GM12878 (cell line): ENCODE data around the gene MCC. TPM values are rescaled to one million over a fixed set of nuclear protein-coding genes. Genes with fewer than 3 reads are reported as not detected.

Experiments used
- ATAC-seq: fragments of 200-7000 bp; cut with Tn5 transposase; 3 replicates; pipeline ENCODE4 v1.9.1; 2020; ENCODE audit warnings: mild to moderate bottlenecking, moderate library complexity
- BruUV-seq: library from RNA; stranded (reverse); fragments of 400-500 nt; replicated peaks from 2 replicates; lab custom pipeline; 2021; lab: Mats Ljungman, UMichigan
- CTCF ChIA-PET: fragments of 300-600 bp; sonication (Branson Sonifier 250); formaldehyde crosslinking; extraction: SDS; loops from one replicate; lab custom pipeline; 2021; ENCODE audit warnings: inconsistent platforms; lab: Yijun Ruan, JAX
- POLR2A ChIA-PET: fragments of 350-600 bp; formaldehyde crosslinking; extraction: SDS; loops from one replicate; lab custom pipeline; 2021; ENCODE audit warnings: inconsistent platforms; lab: Charles Lee
- RAD21 ChIA-PET: fragments of 300-600 bp; sonication (Branson Sonifier 250); formaldehyde crosslinking; loops from one replicate; lab custom pipeline; 2023; ENCODE audit warnings: antibody characterized with exemption; ENCODE audit not compliant: unreplicated experiment; lab: Charles Lee
- SMC1A ChIA-PET: fragments of 300-600 bp; sonication (Branson Sonifier 250); formaldehyde crosslinking; loops from one replicate; lab custom pipeline; 2023; ENCODE audit not compliant: unreplicated experiment, uncharacterized antibody; lab: Charles Lee
- DNase-seq: peaks from one replicate; pipeline ENCODE4 v3.0.0-alpha.2; 2011; ENCODE audit warnings: low read depth, low spot score
- FAIRE-seq: peaks from 3 replicates; lab custom pipeline; 2011; peaks lifted over from hg19 to GRCh38; lab: Jason Lieb, UNC
- H2AFZ ChIP-seq: 2 replicates; pipeline ENCODE4 v1.6.0; 2011; ENCODE audit warnings: low read depth, low read length, control low read depth; ENCODE audit not compliant: control insufficient read depth
- H3K27ac ChIP-seq: 2 replicates; pipeline ENCODE4 v1.5.1; 2011; ENCODE audit warnings: control low read depth; ENCODE audit not compliant: control insufficient read depth, insufficient read depth
- H3K27me3 ChIP-seq, 2 experiments: replicated peaks in 1 of 2; 2 replicates each; pipeline versions ENCODE4 v1.6.0 to v1.6.1; 2011; ENCODE audit warnings: low read length in 1 of 2; ENCODE audit not compliant: control insufficient read depth in 2 of 2, insufficient read depth in 2 of 2
- H3K36me3 ChIP-seq, 2 experiments: 2 replicates each; pipeline ENCODE4 v1.5.1; 2011; ENCODE audit warnings: low read length in 1 of 2; ENCODE audit not compliant: control insufficient read depth in 2 of 2, insufficient read depth in 2 of 2
- H3K4me1 ChIP-seq: 2 replicates; pipeline ENCODE4 v1.6.1; 2011; ENCODE audit warnings: mild to moderate bottlenecking, low read length, moderate library complexity, mixed read lengths; ENCODE audit not compliant: control insufficient read depth, insufficient read depth
- H3K4me2 ChIP-seq: 2 replicates; pipeline ENCODE4 v1.6.0; 2011; ENCODE audit warnings: control low read depth; ENCODE audit not compliant: control insufficient read depth, insufficient read depth
- H3K4me3 ChIP-seq: fragments of 200-600 bp; sonication (generic); 2 replicates; pipeline ENCODE4 v1.5.1; 2016
- H3K79me2 ChIP-seq: 2 replicates; pipeline ENCODE4 v1.6.0; 2011; ENCODE audit warnings: low read length; ENCODE audit not compliant: control insufficient read depth, insufficient read depth
- H3K9ac ChIP-seq: 2 replicates; pipeline ENCODE4 v1.8.0; 2011; ENCODE audit warnings: low read length, control low read depth, mixed read lengths; ENCODE audit not compliant: control insufficient read depth, insufficient read depth
- H3K9me3 ChIP-seq: replicated peaks from 3 replicates; pipeline ENCODE4 v1.5.1; 2011; ENCODE audit warnings: mild to moderate bottlenecking, low read length; ENCODE audit not compliant: control insufficient read depth, insufficient read depth
- H4K20me1 ChIP-seq: 2 replicates; pipeline ENCODE4 v1.6.0; 2011; ENCODE audit not compliant: control insufficient read depth, insufficient read depth
- ATF2 ChIP-seq: IDR thresholded peaks from 2 replicates; pipeline ENCODE4 v1.6.1; 2012; ENCODE audit warnings: low read length, inconsistent platforms
- BCL11A ChIP-seq: IDR thresholded peaks from 2 replicates; pipeline ENCODE4 v1.6.1; 2011; ENCODE audit warnings: low read depth, low read length
- BHLHE40 ChIP-seq, 2 experiments: fragments of 450-650 bp in 1 of 2; IDR thresholded peaks; 2 replicates each; pipeline ENCODE4 v1.6.1; 2011 to 2017; ENCODE audit warnings: low read depth in 2 of 2, borderline replicate concordance in 1 of 2, improper control_type of control experiment in 1 of 2, low read length in 1 of 2, mild to moderate bottlenecking in 1 of 2
- CBX5 ChIP-seq: sonication (generic); IDR thresholded peaks from 2 replicates; pipeline ENCODE4 v1.6.1; 2016; ENCODE audit warnings: low read depth, moderate library complexity, mild to moderate bottlenecking, inconsistent platforms
- CREB1 ChIP-seq: IDR thresholded peaks from 2 replicates; pipeline ENCODE4 v1.6.1; 2012; ENCODE audit warnings: low read depth, mild to moderate bottlenecking, inconsistent platforms
- FOXM1 ChIP-seq: IDR thresholded peaks from 2 replicates; pipeline ENCODE4 v1.6.1; 2012; ENCODE audit warnings: low read depth, mild to moderate bottlenecking, inconsistent platforms, low read length, moderate library complexity
- MTA2 ChIP-seq: fragments of 450-650 bp; IDR thresholded peaks from 2 replicates; pipeline ENCODE4 v1.6.1; 2016; ENCODE audit warnings: low read depth, mild to moderate bottlenecking, moderate library complexity
- NR2F1 ChIP-seq: fragments of 450-650 bp; conservative IDR thresholded peaks from 2 replicates; pipeline ENCODE4 v1.6.1; 2017; ENCODE audit warnings: mild to moderate bottlenecking
- RBBP5 ChIP-seq: fragments of 200-600 bp; sonication (generic); conservative IDR thresholded peaks from 2 replicates; pipeline ENCODE4 v1.6.1; 2016
- RELA ChIP-seq: fragments of 450-650 bp; IDR thresholded peaks from 2 replicates; pipeline ENCODE4 v1.8.0; 2014; ENCODE audit warnings: borderline replicate concordance; ENCODE audit not compliant: partially characterized antibody
- SUPT20H ChIP-seq: IDR thresholded peaks from 2 replicates; pipeline ENCODE4 v1.6.1; 2011; ENCODE audit warnings: low read depth, mild to moderate bottlenecking, low read length, moderate library complexity, borderline replicate concordance; ENCODE audit not compliant: control insufficient read depth
- TBL1XR1 ChIP-seq: IDR thresholded peaks from 2 replicates; pipeline ENCODE4 v1.6.1; 2012; ENCODE audit warnings: low read depth, low read length, improper control_type of control experiment
- ZBTB11 ChIP-seq: fragments of 450-650 bp; formaldehyde crosslinking; IDR thresholded peaks from 2 replicates; pipeline ENCODE4 v1.5.0; 2022; ENCODE audit warnings: mild to moderate bottlenecking, missing genetic modification characterization
- ZNF592 ChIP-seq: fragments of 450-650 bp; IDR thresholded peaks from 2 replicates; pipeline ENCODE4 v1.6.1; 2017; ENCODE audit warnings: mild to moderate bottlenecking, moderate library complexity
- whole genome bisulfite sequencing: methylation state at CpG from one replicate; pipeline ENCODE4 v1.1.6; 2016; ENCODE audit warnings: low lambda C conversion rate; ENCODE audit not compliant: insufficient replicate concordance, insufficient coverage; ENCODE audit errors: missing lambda C conversion rate; 5-methylcytosine and 5-hydroxymethylcytosine counted together
- in situ Hi-C: fragments of 300-500 bp; cut with MboI; formaldehyde crosslinking; loops from 9 replicates; pipeline ENCODE4 v1.14.3; 2018; ENCODE audit warnings: mixed read lengths
- intact Hi-C: fragments of 100-400 bp; cut with micrococcal nuclease; formaldehyde crosslinking; loops from one replicate; pipeline ENCODE4 v1.14.2; 2022; ENCODE audit not compliant: unreplicated experiment
- polyA plus RNA-seq, 11 experiments: library from polyadenylated mRNA; depleted of rRNA in 4 of 11; unstranded in 6 of 11; stranded (reverse) in 5 of 11; fragments of >200 nt; fragmentation: Nextera tagmentation in 4 of 11; fragmentation: Illumina TruSeq in 1 of 11; extraction: Ambion mirVana in 4 of 11; extraction: Trizol in 1 of 11; gene quantifications; 1 replicate in 1 of 11; 2 replicates in 10 of 11; pipeline versions ENCODE4 v1.2.1 to v1.2.3, GENCODE V29; 2011 to 2016; ENCODE audit warnings: inconsistent platforms in 2 of 11, missing spikeins in 2 of 11, low read depth in 1 of 11
- total RNA-seq, 4 experiments: library from RNA; depleted of rRNA in 3 of 4; stranded (reverse); fragments of >200 nt in 3 of 4; fragmentation: Illumina TruSeq in 1 of 4; extraction: Trizol in 1 of 4; gene quantifications; 2 replicates each; pipeline versions ENCODE4 v1.2.1 to v1.2.3, GENCODE V29; 2013 to 2021

The MCC gene
- total and polyA plus RNA-seq, 10 of the 15 experiments (the other 5 are each of a cell fraction or from before 2014, with no cell fraction given) = 0.03 to 0.86 (median 0.16) TPM

- H3K4me2 ChIP-seq = no peak overlapping the region
- ChIA-PET SMC1A (no interaction called here), CTCF (interaction anchor here (2.1 kb wide), 1 partner anchor 522 kb away, joined by 4 read pairs; no protein-coding TSS in a partner anchor), POLR2A (no interaction called here), RAD21 (no interaction called here)
- DNase-seq (no peak), FAIRE-seq (no peak), ATAC-seq (no peak)
- H3K9me3 ChIP-seq = no peaks in the 10 kb centered on the region
- H4K20me1 ChIP-seq = no peaks in the 10 kb centered on the region
- H3K27me3 ChIP-seq = no peaks in the 10 kb centered on the region; a peak in 1 of 4 replicates
- H3K79me2 ChIP-seq = no peaks in the 10 kb centered on the region
- no peak overlapping the region for H3K27ac ChIP-seq
- no peak overlapping the region for H2AFZ ChIP-seq
- 77% methylated on average over 7 of the region's 7 CpGs for WGBS
- no TSS peak for BruUV-seq
- H3K4me3 ChIP-seq = no peak overlapping the region
- intact Hi-C loops (no loop called here), in situ Hi-C loops (no loop called here)
- no peaks in the 10 kb centered on the region for H3K4me1 ChIP-seq
- H3K36me3 ChIP-seq = no peaks in the 10 kb centered on the region
- H3K9ac ChIP-seq = no peak overlapping the region
- TF ChIP-seq BHLHE40 (IDR thresholded peaks at IDR 0.05; ENCODE audit: borderline replicate concordance in 1 of 2, low read depth in 2 of 2, low read length in 1 of 2) (no peak), TBL1XR1 (no peak), MTA2 (no peak), SUPT20H (no peak), ATF2 (no peak), CBX5 (no peak), ZNF592 (no peak), RELA (no peak), RBBP5 (no peak), FOXM1 (no peak), NR2F1 (no peak), BCL11A (no peak), CREB1 (no peak), ZBTB11 (CRISPR knock-in tag) (no peak)
Observed at GRCh38 chr5:113085880-113086409, 402.3 kb downstream of the MCC start.
